A549 (cell line): ENCODE measurements around the gene SNX30. TPM values are rescaled to one million over a fixed set of nuclear protein-coding genes. Genes with fewer than 3 reads are reported as not detected.

ENCODE experiments used
- ATAC-seq, 2 experiments: fragments of 200-7000 bp in 1 of 2; fragments of >200 bp in 1 of 2; cut with Nextera tagmentation in 1 of 2; cut with Tn5 transposase in 1 of 2; 3 replicates each; pipeline versions ENCODE4 v1.8.0 to v1.9.1; 2018 to 2020; ENCODE audit warnings: mild to moderate bottlenecking in 1 of 2, moderate library complexity in 1 of 2
- CTCF ChIA-PET: fragments of 300-600 bp; sonication (Branson Sonifier 250); formaldehyde crosslinking; extraction: SDS; loops from one replicate; lab custom pipeline; 2021; ENCODE audit warnings: antibody characterized with exemption, inconsistent platforms; lab: Yijun Ruan, JAX
- POLR2A ChIA-PET: fragments of 350-600 bp; formaldehyde crosslinking; extraction: SDS; loops from one replicate; lab custom pipeline; 2021; ENCODE audit warnings: antibody characterized with exemption, inconsistent platforms; lab: Yijun Ruan, JAX
- DNase-seq, 2 experiments: peaks; one replicate each; pipeline versions ENCODE4 v3.0.0 to v3.0.0-alpha.2; 2011 to 2016; ENCODE audit warnings: low read depth in 1 of 2, low spot score in 1 of 2
- FAIRE-seq: peaks from 2 replicates; lab custom pipeline; 2011; peaks lifted over from hg19 to GRCh38; lab: Jason Lieb, UNC
- H3K27ac ChIP-seq, 2 experiments: fragments of >200 bp; sonication (Bioruptor Twin); formaldehyde crosslinking; 3 replicates each; pipeline ENCODE4 v1.5.1; 2016 to 2017
- H3K4me1 ChIP-seq: fragments of >200 bp; sonication (Bioruptor Twin); formaldehyde crosslinking; 3 replicates; pipeline ENCODE4 v1.6.1; 2016
- H3K4me2 ChIP-seq: fragments of >200 bp; sonication (Bioruptor Twin); formaldehyde crosslinking; 3 replicates; pipeline ENCODE4 v1.6.1; 2016
- H3K4me3 ChIP-seq: fragments of >200 bp; sonication (Bioruptor Twin); formaldehyde crosslinking; 3 replicates; pipeline ENCODE4 v1.5.1; 2016
- H3K9me3 ChIP-seq: fragments of >200 bp; sonication (Bioruptor Twin); formaldehyde crosslinking; 3 replicates; pipeline ENCODE4 v1.6.1; 2016
- HOXA7 ChIP-seq: fragments of 250-450 bp; sonication (Bioruptor Pico); IDR thresholded peaks from 2 replicates; pipeline ENCODE4 v1.5.0; 2020; ENCODE audit warnings: mild to moderate bottlenecking, moderate library complexity
- HOXB13 ChIP-seq: fragments of 250-450 bp; sonication (Bioruptor Pico); IDR thresholded peaks from 2 replicates; pipeline ENCODE4 v1.5.0; 2020; ENCODE audit warnings: low read depth, mild to moderate bottlenecking, moderate library complexity
- JUNB ChIP-seq: fragments of >200 bp; sonication (Bioruptor Twin); formaldehyde crosslinking; IDR thresholded peaks from 2 replicates; pipeline ENCODE4 v1.6.1; 2016
- KDM5A ChIP-seq: fragments of 200-600 bp; sonication (generic); IDR thresholded peaks from 2 replicates; pipeline ENCODE4 v1.6.1; 2016; ENCODE audit warnings: antibody characterized with exemption, mild to moderate bottlenecking
- MYC ChIP-seq: IDR thresholded peaks from 2 replicates; pipeline ENCODE4 v1.6.1; 2012; ENCODE audit warnings: mild to moderate bottlenecking, inconsistent platforms, low read length, improper control_type of control experiment, borderline replicate concordance
- NFE2L2 ChIP-seq: fragments of 150-350 bp; conservative IDR thresholded peaks from 2 replicates; pipeline ENCODE4 v1.6.1; 2014; ENCODE audit warnings: low read length
- TP53 ChIP-seq: fragments of 250-450 bp; sonication (Bioruptor Pico); IDR thresholded peaks from 2 replicates; pipeline ENCODE4 v1.5.0; 2021; ENCODE audit warnings: mild to moderate bottlenecking, moderate library complexity
- ZSCAN20 ChIP-seq: fragments of 250-450 bp; sonication (Bioruptor Pico); IDR thresholded peaks from 2 replicates; pipeline ENCODE4 v1.8.0; 2022; ENCODE audit warnings: mild to moderate bottlenecking, moderate library complexity
- WGBS: methylation state at CpG from one replicate; pipeline ENCODE4 v1.1.6; 2017; ENCODE audit errors: missing lambda C conversion rate; 5-methylcytosine and 5-hydroxymethylcytosine counted together
- polyA plus RNA-seq, 4 experiments: library from polyadenylated mRNA; depleted of rRNA in 3 of 4; stranded (reverse); fragments of >200 nt; fragmentation: RNase III in 1 of 4; extraction: RNeasy Plus Mini Kit Qiagen cat#74134 plus additional on column Dnase treatment in 1 of 4; gene quantifications; 2 replicates in 3 of 4; 3 replicates in 1 of 4; pipeline ENCODE4 v1.2.3, GENCODE V29; 2011 to 2017
- TF ChIP-seq, protein P1 (sequence below): fragments of 250-450 bp; sonication (Bioruptor Pico); IDR thresholded peaks from 2 replicates; pipeline ENCODE4 v1.5.0; 2021; ENCODE audit warnings: mild to moderate bottlenecking, moderate library complexity, borderline replicate concordance
- TF ChIP-seq, protein P2 (sequence below): fragments of >200 bp; sonication (Bioruptor Twin); formaldehyde crosslinking; IDR thresholded peaks from 3 replicates; pipeline ENCODE4 v1.6.1; 2016
- TF ChIP-seq, protein P3 (sequence below): fragments of >200 bp; sonication (Bioruptor Twin); formaldehyde crosslinking; IDR thresholded peaks from 2 replicates; pipeline ENCODE4 v1.6.1; 2016
- TF ChIP-seq, protein P4 (sequence below): IDR thresholded peaks from 2 replicates; pipeline ENCODE4 v1.6.1; 2012; ENCODE audit warnings: low read depth, borderline replicate concordance
- TF ChIP-seq, protein P5 (sequence below): IDR thresholded peaks from 2 replicates; pipeline ENCODE4 v1.6.1; 2012
- TF ChIP-seq, protein P6 (sequence below): fragments of 200-600 bp; sonication (generic); IDR thresholded peaks from 2 replicates; pipeline ENCODE4 v1.6.1; 2016; ENCODE audit warnings: antibody characterized with exemption, mild to moderate bottlenecking, moderate library complexity

Gene SNX30
- polyA plus RNA-seq, 2 of the 4 experiments (the other 2 are of a cell fraction) = 3.1 to 3.6 TPM

DNA sequence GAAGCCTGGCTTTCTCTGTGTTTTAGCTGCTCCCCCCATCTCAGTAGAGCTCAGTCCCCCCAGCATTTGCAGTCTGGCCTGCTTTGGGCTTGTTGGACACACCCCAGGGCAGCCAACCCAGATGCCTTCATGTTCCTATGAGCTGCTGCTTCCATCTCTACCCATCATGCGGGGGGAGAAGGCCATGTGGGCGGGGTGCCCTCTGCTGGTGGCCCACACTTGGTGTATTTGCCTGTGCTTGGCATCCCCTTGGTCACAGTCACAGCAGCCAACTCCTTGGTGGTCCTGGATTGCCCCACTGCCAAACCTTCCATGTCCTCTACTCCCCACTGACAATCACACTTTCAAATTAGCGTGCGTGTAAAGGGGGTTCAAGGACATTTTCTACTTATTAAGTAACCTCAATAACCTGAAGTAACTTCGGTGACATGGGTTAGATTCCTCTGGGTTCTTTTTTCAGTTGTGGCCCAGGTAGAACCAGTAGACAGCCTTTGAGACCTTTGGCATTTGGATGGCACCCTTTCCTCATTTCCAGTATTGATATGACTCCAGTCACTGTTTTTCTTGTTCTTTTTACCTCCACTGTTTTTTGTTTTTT, 42.8 kb downstream of the SNX30 start (continued):
- no peak for TF ChIP-seq HOXA7

DNA sequence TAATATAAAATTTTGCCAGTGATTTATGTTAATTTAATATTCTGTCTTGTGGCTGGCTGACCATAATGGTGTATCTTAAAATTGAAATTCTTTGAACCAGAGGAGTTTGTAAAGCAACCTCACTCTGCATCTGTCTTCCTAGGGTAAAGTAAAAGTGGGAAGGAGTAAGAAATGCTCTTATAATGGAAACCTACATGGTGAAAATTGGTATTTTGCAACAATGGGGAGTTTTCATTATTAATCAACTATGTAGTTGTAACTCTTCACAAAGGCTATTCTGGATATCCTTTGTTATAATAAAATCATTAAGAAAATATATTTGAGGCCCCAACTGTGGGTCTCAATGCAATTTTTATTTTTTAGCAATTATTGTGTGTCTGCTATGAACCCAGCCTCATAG, 44.2 kb downstream of the SNX30 start:
- Histone ChIP-seq H3K4me1 (no peaks in the 10 kb centered on the region), H3K27ac (no peak overlapping the region), H3K4me2 (no peak overlapping the region), H3K9me3 (no peaks in the 10 kb centered on the region), H3K4me3 (no peak overlapping the region)
- CTCF ChIA-PET = no interaction called here
- POLR2A ChIA-PET = no interaction called here
- ATAC-seq = no peak
- no peak for DNase-seq
- no peak for FAIRE-seq
- TF ChIP-seq JUNB (no peak), TP53 (CRISPR knock-in tag) (no peak), KDM5A (no peak), HOXB13 (CRISPR knock-in tag) (no peak)
- TF ChIP-seq, protein P1, sequence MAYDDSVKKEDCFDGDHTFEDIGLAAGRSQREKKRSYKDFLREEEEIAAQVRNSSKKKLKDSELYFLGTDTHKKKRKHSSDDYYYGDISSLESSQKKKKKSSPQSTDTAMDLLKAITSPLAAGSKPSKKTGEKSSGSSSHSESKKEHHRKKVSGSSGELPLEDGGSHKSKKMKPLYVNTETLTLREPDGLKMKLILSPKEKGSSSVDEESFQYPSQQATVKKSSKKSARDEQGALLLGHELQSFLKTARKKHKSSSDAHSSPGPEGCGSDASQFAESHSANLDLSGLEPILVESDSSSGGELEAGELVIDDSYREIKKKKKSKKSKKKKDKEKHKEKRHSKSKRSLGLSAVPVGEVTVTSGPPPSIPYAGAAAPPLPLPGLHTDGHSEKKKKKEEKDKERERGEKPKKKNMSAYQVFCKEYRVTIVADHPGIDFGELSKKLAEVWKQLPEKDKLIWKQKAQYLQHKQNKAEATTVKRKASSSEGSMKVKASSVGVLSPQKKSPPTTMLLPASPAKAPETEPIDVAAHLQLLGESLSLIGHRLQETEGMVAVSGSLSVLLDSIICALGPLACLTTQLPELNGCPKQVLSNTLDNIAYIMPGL (CRISPR knock-in tag) = no peak
- TF ChIP-seq, protein P2, sequence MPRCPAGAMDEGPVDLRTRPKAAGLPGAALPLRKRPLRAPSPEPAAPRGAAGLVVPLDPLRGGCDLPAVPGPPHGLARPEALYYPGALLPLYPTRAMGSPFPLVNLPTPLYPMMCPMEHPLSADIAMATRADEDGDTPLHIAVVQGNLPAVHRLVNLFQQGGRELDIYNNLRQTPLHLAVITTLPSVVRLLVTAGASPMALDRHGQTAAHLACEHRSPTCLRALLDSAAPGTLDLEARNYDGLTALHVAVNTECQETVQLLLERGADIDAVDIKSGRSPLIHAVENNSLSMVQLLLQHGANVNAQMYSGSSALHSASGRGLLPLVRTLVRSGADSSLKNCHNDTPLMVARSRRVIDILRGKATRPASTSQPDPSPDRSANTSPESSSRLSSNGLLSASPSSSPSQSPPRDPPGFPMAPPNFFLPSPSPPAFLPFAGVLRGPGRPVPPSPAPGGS = no peak
- TF ChIP-seq, protein P3, sequence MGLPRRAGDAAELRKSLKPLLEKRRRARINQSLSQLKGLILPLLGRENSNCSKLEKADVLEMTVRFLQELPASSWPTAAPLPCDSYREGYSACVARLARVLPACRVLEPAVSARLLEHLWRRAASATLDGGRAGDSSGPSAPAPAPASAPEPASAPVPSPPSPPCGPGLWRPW = no peak
- TF ChIP-seq, protein P4, sequence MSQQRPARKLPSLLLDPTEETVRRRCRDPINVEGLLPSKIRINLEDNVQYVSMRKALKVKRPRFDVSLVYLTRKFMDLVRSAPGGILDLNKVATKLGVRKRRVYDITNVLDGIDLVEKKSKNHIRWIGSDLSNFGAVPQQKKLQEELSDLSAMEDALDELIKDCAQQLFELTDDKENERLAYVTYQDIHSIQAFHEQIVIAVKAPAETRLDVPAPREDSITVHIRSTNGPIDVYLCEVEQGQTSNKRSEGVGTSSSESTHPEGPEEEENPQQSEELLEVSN = no peak
- TF ChIP-seq, protein P5, sequence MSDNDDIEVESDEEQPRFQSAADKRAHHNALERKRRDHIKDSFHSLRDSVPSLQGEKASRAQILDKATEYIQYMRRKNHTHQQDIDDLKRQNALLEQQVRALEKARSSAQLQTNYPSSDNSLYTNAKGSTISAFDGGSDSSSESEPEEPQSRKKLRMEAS = no peak

DNA sequence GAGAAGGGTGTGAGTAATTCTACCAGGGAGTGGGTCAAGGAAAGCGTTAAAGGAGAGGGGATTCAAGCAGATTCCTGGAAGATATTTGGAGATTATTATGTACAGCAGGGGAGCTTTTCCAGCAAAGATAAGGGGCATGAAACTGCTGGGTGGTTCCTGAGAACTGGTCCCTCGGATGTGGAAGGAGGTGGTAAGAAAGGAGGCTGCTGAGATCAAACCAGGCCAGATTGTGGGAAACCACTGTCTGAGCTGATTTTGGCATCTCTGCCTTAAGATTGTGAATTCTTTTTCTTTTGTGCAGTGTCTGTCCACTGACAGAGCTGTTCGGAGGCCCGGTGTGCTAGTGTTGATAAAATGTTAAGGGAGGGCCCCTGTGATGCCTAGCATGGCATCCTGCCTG, 45.4 kb downstream of the SNX30 start:
- Histone ChIP-seq H3K4me2 (no peak overlapping the region), H3K4me1 (no peaks in the 10 kb centered on the region), H3K9me3 (no peaks in the 10 kb centered on the region), H3K27ac (no peak overlapping the region), H3K4me3 (no peak overlapping the region)
- ATAC-seq = no peak
- FAIRE-seq = no peak
- 61% methylated on average over 4 of the region's 4 CpGs for WGBS
- ChIA-PET POLR2A (no interaction called here), CTCF (interaction anchor here (1.5 kb wide), 1 partner anchor 10 kb away, joined by 3 read pairs; no protein-coding TSS in a partner anchor)
- no peak for DNase-seq
- TF ChIP-seq NFE2L2 = no peak
- no peak for TF ChIP-seq ZSCAN20 (CRISPR knock-in tag)
- no peak for TF ChIP-seq MYC
- TF ChIP-seq, protein P6, sequence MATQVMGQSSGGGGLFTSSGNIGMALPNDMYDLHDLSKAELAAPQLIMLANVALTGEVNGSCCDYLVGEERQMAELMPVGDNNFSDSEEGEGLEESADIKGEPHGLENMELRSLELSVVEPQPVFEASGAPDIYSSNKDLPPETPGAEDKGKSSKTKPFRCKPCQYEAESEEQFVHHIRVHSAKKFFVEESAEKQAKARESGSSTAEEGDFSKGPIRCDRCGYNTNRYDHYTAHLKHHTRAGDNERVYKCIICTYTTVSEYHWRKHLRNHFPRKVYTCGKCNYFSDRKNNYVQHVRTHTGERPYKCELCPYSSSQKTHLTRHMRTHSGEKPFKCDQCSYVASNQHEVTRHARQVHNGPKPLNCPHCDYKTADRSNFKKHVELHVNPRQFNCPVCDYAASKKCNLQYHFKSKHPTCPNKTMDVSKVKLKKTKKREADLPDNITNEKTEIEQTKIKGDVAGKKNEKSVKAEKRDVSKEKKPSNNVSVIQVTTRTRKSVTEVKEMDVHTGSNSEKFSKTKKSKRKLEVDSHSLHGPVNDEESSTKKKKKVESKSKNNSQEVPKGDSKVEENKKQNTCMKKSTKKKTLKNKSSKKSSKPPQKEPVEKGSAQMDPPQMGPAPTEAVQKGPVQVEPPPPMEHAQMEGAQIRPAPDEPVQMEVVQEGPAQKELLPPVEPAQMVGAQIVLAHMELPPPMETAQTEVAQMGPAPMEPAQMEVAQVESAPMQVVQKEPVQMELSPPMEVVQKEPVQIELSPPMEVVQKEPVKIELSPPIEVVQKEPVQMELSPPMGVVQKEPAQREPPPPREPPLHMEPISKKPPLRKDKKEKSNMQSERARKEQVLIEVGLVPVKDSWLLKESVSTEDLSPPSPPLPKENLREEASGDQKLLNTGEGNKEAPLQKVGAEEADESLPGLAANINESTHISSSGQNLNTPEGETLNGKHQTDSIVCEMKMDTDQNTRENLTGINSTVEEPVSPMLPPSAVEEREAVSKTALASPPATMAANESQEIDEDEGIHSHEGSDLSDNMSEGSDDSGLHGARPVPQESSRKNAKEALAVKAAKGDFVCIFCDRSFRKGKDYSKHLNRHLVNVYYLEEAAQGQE = no peak
- TF ChIP-seq JUNB = no peak
- TF ChIP-seq, protein P1 (CRISPR knock-in tag) = no peak
